HepG2 (cell line): Measurements from ENCODE around the gene FCER1G. TPM values are rescaled to one million over a fixed set of nuclear protein-coding genes. Genes with fewer than 3 reads are reported as not detected.
A peak's percentile ranks its signal among the peaks of the same experiment; 100 is the strongest.

Experiments
- AKAP8 ChIP-seq: sonication (generic); formaldehyde crosslinking; IDR thresholded peaks from 2 replicates; pipeline ENCODE4 v1.5.1; 2020; ENCODE audit warnings: mild to moderate bottlenecking, missing genetic modification reagents
- ARID4A ChIP-seq: sonication (generic); formaldehyde crosslinking; IDR thresholded peaks from 2 replicates; pipeline ENCODE4 v1.5.0; 2020; ENCODE audit warnings: mild to moderate bottlenecking, missing genetic modification reagents, borderline replicate concordance
- DNMT1 ChIP-seq: sonication (generic); formaldehyde crosslinking; IDR thresholded peaks from 2 replicates; pipeline ENCODE4 v1.5.1; 2020; ENCODE audit warnings: mild to moderate bottlenecking, missing genetic modification reagents
- ELF1 ChIP-seq: sonication (generic); formaldehyde crosslinking; IDR thresholded peaks from 2 replicates; pipeline ENCODE4 v1.4.0; 2020; ENCODE audit warnings: missing genetic modification reagents
- ETS1 ChIP-seq: sonication (generic); formaldehyde crosslinking; IDR thresholded peaks from 2 replicates; pipeline ENCODE4 v1.4.0; 2020; ENCODE audit warnings: missing genetic modification reagents
- FOXA3 ChIP-seq: IDR thresholded peaks from 2 replicates; pipeline ENCODE4 v1.6.1; 2016; ENCODE audit warnings: missing genetic modification reagents, missing compliant biosample characterization
- HMG20A ChIP-seq: IDR thresholded peaks from 2 replicates; pipeline ENCODE4 v1.6.1; 2016; ENCODE audit warnings: borderline replicate concordance
- MAF1 ChIP-seq: sonication (generic); formaldehyde crosslinking; IDR thresholded peaks from 2 replicates; pipeline ENCODE4 v1.5.0; 2020; ENCODE audit warnings: missing genetic modification reagents, borderline replicate concordance
- MEIS1 ChIP-seq: sonication (generic); formaldehyde crosslinking; IDR thresholded peaks from 2 replicates; pipeline ENCODE4 v1.9.0; 2021; ENCODE audit warnings: mild to moderate bottlenecking, missing genetic modification reagents, moderate library complexity, borderline replicate concordance
- MEIS2 ChIP-seq: sonication (generic); formaldehyde crosslinking; IDR thresholded peaks from 2 replicates; pipeline ENCODE4 v1.9.0; 2021; ENCODE audit warnings: mild to moderate bottlenecking, missing genetic modification reagents
- MLLT10 ChIP-seq: sonication (generic); formaldehyde crosslinking; IDR thresholded peaks from 2 replicates; pipeline ENCODE4 v1.4.0; 2020; ENCODE audit warnings: missing genetic modification reagents
- MXD4 ChIP-seq: IDR thresholded peaks from 2 replicates; pipeline ENCODE4 v1.6.1; 2016; ENCODE audit warnings: mild to moderate bottlenecking, missing biosample characterization, missing genetic modification reagents
- NR2C2 ChIP-seq: sonication (generic); formaldehyde crosslinking; IDR thresholded peaks from 2 replicates; pipeline ENCODE4 v1.4.0; 2020; ENCODE audit warnings: missing genetic modification reagents, mild to moderate bottlenecking, moderate library complexity, borderline replicate concordance
- PITX1 ChIP-seq: sonication (generic); formaldehyde crosslinking; IDR thresholded peaks from 2 replicates; pipeline ENCODE4 v1.5.1; 2020; ENCODE audit warnings: mild to moderate bottlenecking, missing genetic modification reagents
- SMYD3 ChIP-seq: sonication (generic); formaldehyde crosslinking; IDR thresholded peaks from 2 replicates; pipeline ENCODE4 v1.8.1; 2023; ENCODE audit warnings: mild to moderate bottlenecking, missing genetic modification reagents
- SRF ChIP-seq: IDR thresholded peaks from 2 replicates; pipeline ENCODE4 v1.6.1; 2011; ENCODE audit warnings: mild to moderate bottlenecking, low read depth, low read length, moderate library complexity
- USF2 ChIP-seq, 2 experiments: sonication (generic) in 1 of 2; formaldehyde crosslinking in 1 of 2; IDR thresholded peaks; 2 replicates each; pipeline versions ENCODE4 v1.5.1 to v1.6.1; 2011 to 2020; ENCODE audit warnings: borderline replicate concordance in 1 of 2, low read depth in 1 of 2, low read length in 1 of 2, mild to moderate bottlenecking in 1 of 2, missing genetic modification reagents in 1 of 2, moderate library complexity in 1 of 2
- ZBTB8A ChIP-seq: sonication (generic); formaldehyde crosslinking; IDR thresholded peaks from 2 replicates; pipeline ENCODE4 v1.4.0; 2020; ENCODE audit warnings: mild to moderate bottlenecking, low read depth, missing genetic modification reagents, borderline replicate concordance
- ZFP90 ChIP-seq: sonication (generic); formaldehyde crosslinking; IDR thresholded peaks from 2 replicates; pipeline ENCODE4 v1.8.0; 2022; ENCODE audit warnings: missing genetic modification reagents, mild to moderate bottlenecking, inconsistent platforms, borderline replicate concordance
- ZNF350 ChIP-seq: sonication (generic); formaldehyde crosslinking; IDR thresholded peaks from 2 replicates; pipeline ENCODE4 v1.4.0; 2020; ENCODE audit warnings: mild to moderate bottlenecking, low read depth, missing genetic modification reagents, borderline replicate concordance
- ZNF460 ChIP-seq: sonication (generic); formaldehyde crosslinking; IDR thresholded peaks from 2 replicates; pipeline ENCODE4 v1.5.1; 2020; ENCODE audit warnings: missing genetic modification reagents, mild to moderate bottlenecking, borderline replicate concordance
- ZNF614 ChIP-seq: IDR thresholded peaks from 2 replicates; pipeline ENCODE4 v1.6.1; 2018; ENCODE audit warnings: missing biosample characterization, missing genetic modification reagents, inconsistent platforms, borderline replicate concordance
- polyA plus RNA-seq, 8 experiments: library from polyadenylated mRNA; depleted of rRNA in 3 of 8; stranded (reverse) in 7 of 8; unstranded in 1 of 8; fragments of >200 nt; fragmentation: Illumina TruSeq in 4 of 8; extraction: Trizol in 4 of 8; gene quantifications; 2 replicates each; pipeline versions ENCODE4 v1.2.1 to v1.2.3, GENCODE V29; 2011 to 2016; ENCODE audit warnings: low read depth in 4 of 8, missing spikeins in 1 of 8, mixed read lengths in 1 of 8; ENCODE audit not compliant: insufficient read depth in 1 of 8
- total RNA-seq, 5 experiments: library from RNA; depleted of rRNA; stranded (reverse); fragments of >200 nt; fragmentation: Illumina TruSeq; extraction: Trizol; gene quantifications; 2 replicates each; pipeline ENCODE4 v1.2.3, GENCODE V29; 2016; ENCODE audit warnings: low read depth in 1 of 5

FCER1G gene
- total and polyA plus RNA-seq, 2 of the 13 experiments (the other 11 are each of a cell fraction or from before 2014, with no cell fraction given): 1.3 to 6.4 TPM

- peak; percentile 52 for TF ChIP-seq ZNF614 (CRISPR knock-in tag)
- peak; percentile 34 for TF ChIP-seq ZNF350 (CRISPR knock-in tag)
- peak; percentile 67; the same call in 1 of the 2 replicates for TF ChIP-seq MEIS2 (CRISPR knock-in tag)
- peak; percentile 51 for TF ChIP-seq ELF1 (CRISPR knock-in tag)
- no peak for TF ChIP-seq MXD4 (CRISPR knock-in tag)
- peak; percentile 78; the same call in 1 of the 2 replicates for TF ChIP-seq MEIS1 (CRISPR knock-in tag)
- TF ChIP-seq PITX1: peak; percentile 17; the same call in 1 of the 2 replicates
- 0 out of 2 replicates have a peak, but pooled peaks have one; percentile 45 for TF ChIP-seq ZFP90 (CRISPR knock-in tag)
- no peak; the same call in 1 of the 2 replicates for TF ChIP-seq HMG20A (CRISPR knock-in tag)
- no peak for TF ChIP-seq DNMT1 (CRISPR knock-in tag)
- TF ChIP-seq ARID4A (CRISPR knock-in tag): peak; percentile 58; the same call in 1 of the 2 replicates
- TF ChIP-seq MAF1 (CRISPR knock-in tag): no peak
- no peak for TF ChIP-seq ZNF460 (CRISPR knock-in tag)
- peak; percentile 71 for TF ChIP-seq NR2C2 (CRISPR knock-in tag)
- no peak for TF ChIP-seq USF2 (IDR thresholded peaks at IDR 0.05; ENCODE audit: low read depth, low read length)
- no peak for TF ChIP-seq USF2 (CRISPR knock-in tag; IDR thresholded peaks at IDR 0.05; ENCODE audit: borderline replicate concordance)
- peak; percentile 15; the same call in 1 of the 2 replicates for TF ChIP-seq FOXA3 (CRISPR knock-in tag)
- no peak for TF ChIP-seq SMYD3
- TF ChIP-seq ZBTB8A (CRISPR knock-in tag): 0 out of 2 replicates have a peak, but pooled peaks have one; percentile 51
- no peak for TF ChIP-seq AKAP8 (CRISPR knock-in tag)
- no peak for TF ChIP-seq ETS1 (CRISPR knock-in tag)
- TF ChIP-seq SRF: no peak
- no peak for TF ChIP-seq MLLT10 (CRISPR knock-in tag)
Observed at GRCh38 chr1:161225534-161226319, 10.6 kb downstream of the FCER1G start, which contains the start of gene TOMM40L (continued).
